ENCODE data around the gene ACSL1.

GRCh38 chr4:184805462-184806228 is 20.1 kb downstream of the ACSL1 start:
- no peak for TF ChIP-seq POLR2A (IDR thresholded peaks at IDR 0.05; ENCODE audit: control extremely low read depth in 1 of 2, low read depth in 2 of 2, low read length in 2 of 2)
- no peak for TF ChIP-seq JUN (IDR thresholded peaks at IDR 0.05; ENCODE audit: low read depth, low read length)
- no peak for TF ChIP-seq EZH2 (IDR thresholded peaks at IDR 0.05; ENCODE audit: low read depth, low read length, severe bottlenecking)
- no peak for TF ChIP-seq RFX5 (IDR thresholded peaks at IDR 0.05; ENCODE audit: borderline replicate concordance, low read depth, low read length)
- no peak for TF ChIP-seq CTCF (IDR thresholded peaks at IDR 0.05; ENCODE audit: control extremely low read depth in 1 of 3, insufficient read depth in 1 of 3, low read depth in 1 of 3, low read length in 3 of 3)
- TF ChIP-seq RAD21 (IDR thresholded peaks at IDR 0.05 in 1 of 2, conservative IDR thresholded peaks at IDR 0.05 in 1 of 2; ENCODE audit: low read depth in 2 of 2, low read length in 2 of 2) = no peak
- TF ChIP-seq ATF2 (IDR thresholded peaks at IDR 0.05; ENCODE audit: low read length) = no peak
- TF ChIP-seq KDM1A (IDR thresholded peaks at IDR 0.05; ENCODE audit: borderline replicate concordance, low read length) = no peak
- no peak for TF ChIP-seq MAX (IDR thresholded peaks at IDR 0.05)
- TF ChIP-seq GTF2F1 (IDR thresholded peaks at IDR 0.05; ENCODE audit: borderline replicate concordance, low read depth, low read length) = no peak
- no peak for TF ChIP-seq CHD2 (IDR thresholded peaks at IDR 0.05; ENCODE audit: low read length)
- TF ChIP-seq CEBPB (IDR thresholded peaks at IDR 0.05; ENCODE audit: low read depth, low read length) = no peak
- no peak for TF ChIP-seq TCF12 (IDR thresholded peaks at IDR 0.05; ENCODE audit: low read depth, low read length)
- TF ChIP-seq USF2 (IDR thresholded peaks at IDR 0.05; ENCODE audit: low read length) = no peak

All from H1 (cell line).